ENCODE measurements around the gene PPP2R2B.

Gene PPP2R2B

GRCh38 chr5:146548781-146549449 lies 329.6 kb downstream of the PPP2R2B start:
- DNase-seq (ENCODE audit: low read depth in 2 of 2) = no peak

GRCh38 chr5:146544232-146544631 lies 334.3 kb downstream of the PPP2R2B start:
- DNase-seq (ENCODE audit: low read depth in 2 of 2) = no peak

- no peak for DNase-seq (ENCODE audit: low read depth in 2 of 2)
These were observed 336.4 kb downstream of the PPP2R2B start for GRCh38 chr5:146541958-146542849.

- DNase-seq (ENCODE audit: low read depth in 2 of 2) = no peak
These were observed 338.1 kb downstream of the PPP2R2B start for GRCh38 chr5:146540414-146540813.

GRCh38 chr5:146539973-146540372 lies 338.6 kb downstream of the PPP2R2B start:
- DNase-seq (ENCODE audit: low read depth in 2 of 2) = no peak

GRCh38 chr5:146538432-146538831 lies 340.1 kb downstream of the PPP2R2B start:
- DNase-seq (ENCODE audit: low read depth in 2 of 2) = no peak

GRCh38 chr5:146533882-146534281 lies 344.7 kb downstream of the PPP2R2B start:
- no peak for DNase-seq (ENCODE audit: low read depth in 2 of 2)

- peak; percentile 5 to 12 for DNase-seq (ENCODE audit: low read depth in 2 of 2)
These were observed 345.2 kb downstream of the PPP2R2B start for GRCh38 chr5:146533260-146533857.

All from fibroblast of skin of left biceps (primary cell).